Fibroblast of pulmonary artery (primary cell): ENCODE results near the gene HS1BP3.
A peak's percentile ranks its signal among the peaks of the same experiment; 100 is the strongest.

ENCODE experiments used
- DNase-seq: peaks from one replicate; pipeline ENCODE4 v3.0.0-alpha.2; 2010; ENCODE audit warnings: low read depth
- H3K4me3 ChIP-seq: replicated peaks from 2 replicates; pipeline ENCODE4 v1.5.1; 2011; ENCODE audit warnings: low read depth, mild to moderate bottlenecking, control low read depth, low read length, moderate library complexity
- CTCF ChIP-seq: IDR thresholded peaks from 2 replicates; pipeline ENCODE4 v1.5.1; 2011; ENCODE audit warnings: mild to moderate bottlenecking, control low read depth, low read length, inconsistent platforms; ENCODE audit errors: missing control alignments

The HS1BP3 gene

GRCh38 chr2:20691076-20691734 lies 40.3 kb upstream of the HS1BP3 start:
- no peak for TF ChIP-seq CTCF
- no peak for DNase-seq
- H3K4me3 ChIP-seq: no peak overlapping the region

- peak; percentile 31 for DNase-seq
- no peak for TF ChIP-seq CTCF
- H3K4me3 ChIP-seq: no peak overlapping the region
Measured at GRCh38 chr2:20689428-20690264, 38.7 kb upstream of the HS1BP3 start.

GRCh38 chr2:20687260-20687832 lies 36.4 kb upstream of the HS1BP3 start:
- no peak for TF ChIP-seq CTCF
- H3K4me3 ChIP-seq: no peak overlapping the region
- no peak for DNase-seq

- no peak overlapping the region for H3K4me3 ChIP-seq
- TF ChIP-seq CTCF: no peak
- no peak for DNase-seq
Measured at GRCh38 chr2:20684581-20685063, 33.7 kb upstream of the HS1BP3 start.

- H3K4me3 ChIP-seq: no peak overlapping the region
- DNase-seq: peak; percentile 25
- peak; percentile 66 for TF ChIP-seq CTCF
Measured at GRCh38 chr2:20682167-20682920, 31.4 kb upstream of the HS1BP3 start.

GRCh38 chr2:20680744-20681375 lies 30.0 kb upstream of the HS1BP3 start:
- no peak for DNase-seq
- no peak for TF ChIP-seq CTCF
- H3K4me3 ChIP-seq: no peak overlapping the region
